ENCODE measurements around the gene AUTS2. TPM values are rescaled to one million over a fixed set of nuclear protein-coding genes. Genes with fewer than 3 reads are reported as not detected.

Gene AUTS2
- total RNA-seq, 1 experiment from 2014 or later: 2.5 TPM

DNA sequence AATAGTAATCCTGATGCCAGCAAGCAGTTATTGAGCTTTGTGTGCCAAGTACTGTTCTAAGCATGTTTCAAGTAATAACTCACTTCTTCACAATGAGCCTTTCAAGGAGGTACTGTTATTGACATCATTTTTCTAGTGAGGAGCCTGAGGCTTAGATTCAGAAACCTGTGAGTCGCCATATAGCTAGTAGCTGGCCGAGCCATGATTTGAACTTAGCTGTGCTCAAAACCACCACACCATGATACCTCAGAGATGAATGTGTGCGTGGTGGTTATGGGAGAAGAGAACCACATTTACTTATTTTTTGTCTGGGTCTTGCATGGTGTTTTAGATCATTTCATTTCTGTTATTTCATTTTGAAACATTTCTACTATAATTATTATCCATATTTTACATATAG, 578.9 kb downstream of the AUTS2 start:
- Histone ChIP-seq H3K27ac (ENCODE audit: low read length) (no peak overlapping the region), H3K27me3 (ENCODE audit: control insufficient read depth, insufficient read depth, low read length) (no peaks in the 10 kb centered on the region), H3K36me3 (ENCODE audit: control insufficient read depth, insufficient read depth, low read length) (no peaks in the 10 kb centered on the region), H3K4me3 (ENCODE audit: low read depth in 2 of 2, low read length in 2 of 2) (no peak overlapping the region), H3K9me3 (ENCODE audit: control insufficient read depth, insufficient read depth, low read depth, low read length) (no peaks in the 10 kb centered on the region), H3K4me1 (ENCODE audit: control insufficient read depth, insufficient read depth, low read length) (no peaks in the 10 kb centered on the region)
- TF ChIP-seq POLR2AphosphoS5 (IDR thresholded peaks at IDR 0.05; ENCODE audit: low read depth, low read length): no peak
- no peak for TF ChIP-seq SIN3A (IDR thresholded peaks at IDR 0.05; ENCODE audit: borderline replicate concordance, insufficient read depth, low read depth, low read length)
- TF ChIP-seq, protein P1, sequence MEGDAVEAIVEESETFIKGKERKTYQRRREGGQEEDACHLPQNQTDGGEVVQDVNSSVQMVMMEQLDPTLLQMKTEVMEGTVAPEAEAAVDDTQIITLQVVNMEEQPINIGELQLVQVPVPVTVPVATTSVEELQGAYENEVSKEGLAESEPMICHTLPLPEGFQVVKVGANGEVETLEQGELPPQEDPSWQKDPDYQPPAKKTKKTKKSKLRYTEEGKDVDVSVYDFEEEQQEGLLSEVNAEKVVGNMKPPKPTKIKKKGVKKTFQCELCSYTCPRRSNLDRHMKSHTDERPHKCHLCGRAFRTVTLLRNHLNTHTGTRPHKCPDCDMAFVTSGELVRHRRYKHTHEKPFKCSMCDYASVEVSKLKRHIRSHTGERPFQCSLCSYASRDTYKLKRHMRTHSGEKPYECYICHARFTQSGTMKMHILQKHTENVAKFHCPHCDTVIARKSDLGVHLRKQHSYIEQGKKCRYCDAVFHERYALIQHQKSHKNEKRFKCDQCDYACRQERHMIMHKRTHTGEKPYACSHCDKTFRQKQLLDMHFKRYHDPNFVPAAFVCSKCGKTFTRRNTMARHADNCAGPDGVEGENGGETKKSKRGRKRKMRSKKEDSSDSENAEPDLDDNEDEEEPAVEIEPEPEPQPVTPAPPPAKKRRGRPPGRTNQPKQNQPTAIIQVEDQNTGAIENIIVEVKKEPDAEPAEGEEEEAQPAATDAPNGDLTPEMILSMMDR (IDR thresholded peaks at IDR 0.05): no peak
- TF ChIP-seq, protein P2, sequence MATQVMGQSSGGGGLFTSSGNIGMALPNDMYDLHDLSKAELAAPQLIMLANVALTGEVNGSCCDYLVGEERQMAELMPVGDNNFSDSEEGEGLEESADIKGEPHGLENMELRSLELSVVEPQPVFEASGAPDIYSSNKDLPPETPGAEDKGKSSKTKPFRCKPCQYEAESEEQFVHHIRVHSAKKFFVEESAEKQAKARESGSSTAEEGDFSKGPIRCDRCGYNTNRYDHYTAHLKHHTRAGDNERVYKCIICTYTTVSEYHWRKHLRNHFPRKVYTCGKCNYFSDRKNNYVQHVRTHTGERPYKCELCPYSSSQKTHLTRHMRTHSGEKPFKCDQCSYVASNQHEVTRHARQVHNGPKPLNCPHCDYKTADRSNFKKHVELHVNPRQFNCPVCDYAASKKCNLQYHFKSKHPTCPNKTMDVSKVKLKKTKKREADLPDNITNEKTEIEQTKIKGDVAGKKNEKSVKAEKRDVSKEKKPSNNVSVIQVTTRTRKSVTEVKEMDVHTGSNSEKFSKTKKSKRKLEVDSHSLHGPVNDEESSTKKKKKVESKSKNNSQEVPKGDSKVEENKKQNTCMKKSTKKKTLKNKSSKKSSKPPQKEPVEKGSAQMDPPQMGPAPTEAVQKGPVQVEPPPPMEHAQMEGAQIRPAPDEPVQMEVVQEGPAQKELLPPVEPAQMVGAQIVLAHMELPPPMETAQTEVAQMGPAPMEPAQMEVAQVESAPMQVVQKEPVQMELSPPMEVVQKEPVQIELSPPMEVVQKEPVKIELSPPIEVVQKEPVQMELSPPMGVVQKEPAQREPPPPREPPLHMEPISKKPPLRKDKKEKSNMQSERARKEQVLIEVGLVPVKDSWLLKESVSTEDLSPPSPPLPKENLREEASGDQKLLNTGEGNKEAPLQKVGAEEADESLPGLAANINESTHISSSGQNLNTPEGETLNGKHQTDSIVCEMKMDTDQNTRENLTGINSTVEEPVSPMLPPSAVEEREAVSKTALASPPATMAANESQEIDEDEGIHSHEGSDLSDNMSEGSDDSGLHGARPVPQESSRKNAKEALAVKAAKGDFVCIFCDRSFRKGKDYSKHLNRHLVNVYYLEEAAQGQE (IDR thresholded peaks at IDR 0.05; ENCODE audit: insufficient read depth in 1 of 2, low read depth in 2 of 2, low read length in 1 of 2): no peak
- no peak for TF ChIP-seq TCF7L2 (IDR thresholded peaks at IDR 0.05; ENCODE audit: low read depth, low read length)
- intact Hi-C loops (cut with micrococcal nuclease; ENCODE audit: unreplicated experiment) (no loop called here), in situ Hi-C loops (cut with HindIII; ENCODE audit: low pct_unique_long_range_greater_than_20kb, low sequenced_read_pairs) (no loop called here)
- POLR2A ChIA-PET: no interaction called here
- no peak for DNase-seq (ENCODE audit: low read depth, low spot score)
- no TSS peak for BruUV-seq (replicated peaks)
- CTCF ChIA-PET: no interaction called here
- ATAC-seq: no peak

DNA sequence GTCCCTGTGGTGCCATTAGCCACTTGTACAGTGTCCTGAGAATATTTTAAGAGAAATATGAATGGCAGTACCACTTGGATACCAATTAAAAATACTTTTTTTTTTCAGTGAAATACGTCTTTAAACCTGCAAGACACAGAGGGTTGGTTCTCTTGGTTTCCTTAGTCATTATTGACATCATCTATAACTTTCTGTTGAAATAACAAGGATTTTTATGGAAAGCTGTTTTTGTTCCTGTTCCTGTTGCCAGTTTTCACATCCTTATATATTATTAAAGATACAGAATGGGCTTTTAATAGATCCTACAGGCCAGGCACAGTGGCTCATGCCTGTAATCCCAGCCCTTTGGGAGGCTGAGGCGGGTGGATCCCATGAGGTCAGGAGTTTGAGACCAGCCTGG, 579.9 kb downstream of the AUTS2 start:
- intact Hi-C loops (cut with micrococcal nuclease; ENCODE audit: unreplicated experiment) (no loop called here), in situ Hi-C loops (cut with HindIII; ENCODE audit: low pct_unique_long_range_greater_than_20kb, low sequenced_read_pairs) (no loop called here)
- Histone ChIP-seq H3K27me3 (ENCODE audit: control insufficient read depth, insufficient read depth, low read length) (no peaks in the 10 kb centered on the region), H3K27ac (ENCODE audit: low read length) (no peak overlapping the region), H3K4me3 (ENCODE audit: low read depth in 2 of 2, low read length in 2 of 2) (no peak overlapping the region), H3K9me3 (ENCODE audit: control insufficient read depth, insufficient read depth, low read depth, low read length) (no peaks in the 10 kb centered on the region), H3K4me1 (ENCODE audit: control insufficient read depth, insufficient read depth, low read length) (no peaks in the 10 kb centered on the region), H3K36me3 (ENCODE audit: control insufficient read depth, insufficient read depth, low read length) (no peaks in the 10 kb centered on the region)
- ATAC-seq (no peak), DNase-seq (ENCODE audit: low read depth, low spot score) (no peak)
- TF ChIP-seq TCF7L2 (IDR thresholded peaks at IDR 0.05; ENCODE audit: low read depth, low read length): no peak
- TF ChIP-seq SIN3A (IDR thresholded peaks at IDR 0.05; ENCODE audit: borderline replicate concordance, insufficient read depth, low read depth, low read length): no peak
- no peak for TF ChIP-seq POLR2AphosphoS5 (IDR thresholded peaks at IDR 0.05; ENCODE audit: low read depth, low read length)
- TF ChIP-seq, protein P2 (IDR thresholded peaks at IDR 0.05; ENCODE audit: insufficient read depth in 1 of 2, low read depth in 2 of 2, low read length in 1 of 2): no peak
- TF ChIP-seq, protein P1 (IDR thresholded peaks at IDR 0.05): no peak
- POLR2A ChIA-PET: no interaction called here
- no TSS peak for BruUV-seq (replicated peaks)
- CTCF ChIA-PET: no interaction called here

Data from Panc1 (cell line).